ENCODE measurements around the gene SPEN. TPM values are rescaled to one million over a fixed set of nuclear protein-coding genes. Genes with fewer than 3 reads are reported as not detected.

SPEN gene
- total and polyA plus RNA-seq, 10 of the 15 experiments (the other 5 are each of a cell fraction or from before 2014, with no cell fraction given), result 5.2 to 58.7 (median 20.1) TPM

DNA sequence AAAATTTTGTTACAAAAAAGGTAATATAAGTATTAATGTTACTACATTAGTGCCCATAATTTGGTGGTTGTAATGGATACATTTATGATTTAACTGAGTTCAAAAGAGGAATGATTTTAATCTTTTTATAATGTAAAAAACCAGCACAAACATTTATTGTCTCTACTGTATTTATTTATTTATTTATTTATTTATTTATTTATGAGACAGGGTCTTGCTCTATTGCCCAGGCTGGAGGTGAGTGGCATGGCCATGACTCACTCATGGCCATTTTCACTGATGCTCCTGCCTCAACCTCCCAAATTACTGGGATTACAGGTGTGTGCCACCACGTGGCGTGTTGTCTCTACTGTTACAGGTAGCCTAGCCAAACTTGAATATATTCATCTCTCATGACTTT is 21.9 kb downstream of the SPEN start:
- BruUV-seq (replicated peaks), result no TSS peak
- Histone ChIP-seq H3K4me2 (ENCODE audit: control insufficient read depth, insufficient read depth) (no peak overlapping the region), H3K27me3 (replicated peaks in 1 of 2; ENCODE audit: control insufficient read depth in 2 of 2, insufficient read depth in 2 of 2, low read length in 1 of 2) (no peaks in the 10 kb centered on the region), H2AFZ (ENCODE audit: control insufficient read depth, low read depth, low read length) (no peak overlapping the region), H3K79me2 (ENCODE audit: control insufficient read depth, insufficient read depth, low read length) (peaks cover 82% of the 10 kb centered on the region), H4K20me1 (ENCODE audit: control insufficient read depth, insufficient read depth) (0 out of 2 replicates have a peak, but pooled peaks cover 6% of the 10 kb centered on the region), H3K9me3 (replicated peaks; ENCODE audit: control insufficient read depth, insufficient read depth, low read length) (no peaks in the 10 kb centered on the region), H3K9ac (ENCODE audit: control insufficient read depth, insufficient read depth, low read length) (no peak overlapping the region), H3K36me3 (ENCODE audit: control insufficient read depth in 2 of 2, insufficient read depth in 2 of 2, low read length in 1 of 2) (peaks cover 0 to 6% of the 10 kb centered on the region in 2 experiments; a peak in 1 of 4 replicates), H3K27ac (ENCODE audit: control insufficient read depth, insufficient read depth) (no peak overlapping the region), H3K4me1 (ENCODE audit: control insufficient read depth, insufficient read depth, low read length) (no peaks in the 10 kb centered on the region), H3K4me3 (no peak overlapping the region)
- in situ Hi-C loops (cut with MboI), result no loop called here
- ChIA-PET SMC1A (ENCODE audit: uncharacterized antibody, unreplicated experiment) (interaction anchor here (1.0 to 2.6 kb wide), 2 partner anchors 9 to 11 kb away, joined by 3 to 8 read pairs; no protein-coding TSS in a partner anchor), POLR2A (interaction anchor here (0.8 kb wide), 1 partner anchor 24 kb away, joined by 5 read pairs; no protein-coding TSS in a partner anchor), CTCF (no interaction called here), RAD21 (ENCODE audit: unreplicated experiment) (no interaction called here)
- FAIRE-seq (no peak), DNase-seq (ENCODE audit: low read depth, low spot score) (no peak), ATAC-seq (no peak)
- intact Hi-C loops (cut with micrococcal nuclease; ENCODE audit: unreplicated experiment), result no loop called here
- 92% methylated on average over 2 of the region's 2 CpGs for WGBS (ENCODE audit: insufficient coverage, insufficient replicate concordance, low lambda C conversion rate, missing lambda C conversion rate)
- TF ChIP-seq, protein P1, sequence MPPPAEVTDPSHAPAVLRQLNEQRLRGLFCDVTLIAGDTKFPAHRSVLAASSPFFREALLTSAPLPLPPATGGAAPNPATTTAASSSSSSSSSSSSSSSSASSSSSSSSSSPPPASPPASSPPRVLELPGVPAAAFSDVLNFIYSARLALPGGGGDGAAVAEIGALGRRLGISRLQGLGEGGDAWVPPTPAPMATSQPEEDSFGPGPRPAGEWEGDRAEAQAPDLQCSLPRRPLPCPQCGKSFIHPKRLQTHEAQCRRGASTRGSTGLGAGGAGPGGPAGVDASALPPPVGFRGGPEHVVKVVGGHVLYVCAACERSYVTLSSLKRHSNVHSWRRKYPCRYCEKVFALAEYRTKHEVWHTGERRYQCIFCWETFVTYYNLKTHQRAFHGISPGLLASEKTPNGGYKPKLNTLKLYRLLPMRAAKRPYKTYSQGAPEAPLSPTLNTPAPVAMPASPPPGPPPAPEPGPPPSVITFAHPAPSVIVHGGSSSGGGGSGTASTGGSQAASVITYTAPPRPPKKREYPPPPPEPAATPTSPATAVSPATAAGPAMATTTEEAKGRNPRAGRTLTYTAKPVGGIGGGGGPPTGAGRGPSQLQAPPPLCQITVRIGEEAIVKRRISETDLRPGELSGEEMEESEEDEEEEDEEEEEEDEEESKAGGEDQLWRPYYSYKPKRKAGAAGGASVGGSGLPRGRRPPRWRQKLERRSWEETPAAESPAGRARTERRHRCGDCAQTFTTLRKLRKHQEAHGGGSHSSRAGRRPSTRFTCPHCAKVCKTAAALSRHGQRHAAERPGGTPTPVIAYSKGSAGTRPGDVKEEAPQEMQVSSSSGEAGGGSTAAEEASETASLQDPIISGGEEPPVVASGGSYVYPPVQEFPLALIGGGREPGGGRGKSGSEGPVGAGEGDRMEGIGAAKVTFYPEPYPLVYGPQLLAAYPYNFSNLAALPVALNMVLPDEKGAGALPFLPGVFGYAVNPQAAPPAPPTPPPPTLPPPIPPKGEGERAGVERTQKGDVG (CRISPR knock-in tag; IDR thresholded peaks at IDR 0.05), result no peak
- TF ChIP-seq, protein P2, sequence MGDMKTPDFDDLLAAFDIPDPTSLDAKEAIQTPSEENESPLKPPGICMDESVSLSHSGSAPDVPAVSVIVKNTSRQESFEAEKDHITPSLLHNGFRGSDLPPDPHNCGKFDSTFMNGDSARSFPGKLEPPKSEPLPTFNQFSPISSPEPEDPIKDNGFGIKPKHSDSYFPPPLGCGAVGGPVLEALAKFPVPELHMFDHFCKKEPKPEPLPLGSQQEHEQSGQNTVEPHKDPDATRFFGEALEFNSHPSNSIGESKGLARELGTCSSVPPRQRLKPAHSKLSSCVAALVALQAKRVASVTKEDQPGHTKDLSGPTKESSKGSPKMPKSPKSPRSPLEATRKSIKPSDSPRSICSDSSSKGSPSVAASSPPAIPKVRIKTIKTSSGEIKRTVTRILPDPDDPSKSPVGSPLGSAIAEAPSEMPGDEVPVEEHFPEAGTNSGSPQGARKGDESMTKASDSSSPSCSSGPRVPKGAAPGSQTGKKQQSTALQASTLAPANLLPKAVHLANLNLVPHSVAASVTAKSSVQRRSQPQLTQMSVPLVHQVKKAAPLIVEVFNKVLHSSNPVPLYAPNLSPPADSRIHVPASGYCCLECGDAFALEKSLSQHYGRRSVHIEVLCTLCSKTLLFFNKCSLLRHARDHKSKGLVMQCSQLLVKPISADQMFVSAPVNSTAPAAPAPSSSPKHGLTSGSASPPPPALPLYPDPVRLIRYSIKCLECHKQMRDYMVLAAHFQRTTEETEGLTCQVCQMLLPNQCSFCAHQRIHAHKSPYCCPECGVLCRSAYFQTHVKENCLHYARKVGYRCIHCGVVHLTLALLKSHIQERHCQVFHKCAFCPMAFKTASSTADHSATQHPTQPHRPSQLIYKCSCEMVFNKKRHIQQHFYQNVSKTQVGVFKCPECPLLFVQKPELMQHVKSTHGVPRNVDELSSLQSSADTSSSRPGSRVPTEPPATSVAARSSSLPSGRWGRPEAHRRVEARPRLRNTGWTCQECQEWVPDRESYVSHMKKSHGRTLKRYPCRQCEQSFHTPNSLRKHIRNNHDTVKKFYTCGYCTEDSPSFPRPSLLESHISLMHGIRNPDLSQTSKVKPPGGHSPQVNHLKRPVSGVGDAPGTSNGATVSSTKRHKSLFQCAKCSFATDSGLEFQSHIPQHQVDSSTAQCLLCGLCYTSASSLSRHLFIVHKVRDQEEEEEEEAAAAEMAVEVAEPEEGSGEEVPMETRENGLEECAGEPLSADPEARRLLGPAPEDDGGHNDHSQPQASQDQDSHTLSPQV (IDR thresholded peaks at IDR 0.05), result no peak
- TF ChIP-seq NFYA (IDR thresholded peaks at IDR 0.05; ENCODE audit: borderline replicate concordance, low read depth, low read length) (no peak), STAT1 (conservative IDR thresholded peaks at IDR 0.05) (no peak), POLR2AphosphoS2 (IDR thresholded peaks at IDR 0.05; ENCODE audit: low read depth, low read length) (no peak), TARDBP (IDR thresholded peaks at IDR 0.05; ENCODE audit: borderline replicate concordance) (no peak), SPI1 (IDR thresholded peaks at IDR 0.05; ENCODE audit: borderline replicate concordance, insufficient read depth, low read depth, low read length) (no peak), CBFB (IDR thresholded peaks at IDR 0.05; ENCODE audit: low read depth) (no peak), MTA2 (IDR thresholded peaks at IDR 0.05; ENCODE audit: low read depth) (no peak), WRNIP1 (IDR thresholded peaks at IDR 0.05; ENCODE audit: borderline replicate concordance, low read depth, low read length) (no peak), EZH2 (IDR thresholded peaks at IDR 0.05; ENCODE audit: borderline replicate concordance, control insufficient read depth, low read depth, low read length) (no peak), RUNX3 (IDR thresholded peaks at IDR 0.05; ENCODE audit: low read length) (no peak), SREBF2 (IDR thresholded peaks at IDR 0.05; ENCODE audit: low read length) (no peak), ESRRA (IDR thresholded peaks at IDR 0.05; ENCODE audit: low read length) (no peak), YY1 (IDR thresholded peaks at IDR 0.05; ENCODE audit: low read depth, low read length) (no peak), SUZ12 (IDR thresholded peaks at IDR 0.05; ENCODE audit: unreplicated experiment) (no peak)
- TF ChIP-seq, protein P3, sequence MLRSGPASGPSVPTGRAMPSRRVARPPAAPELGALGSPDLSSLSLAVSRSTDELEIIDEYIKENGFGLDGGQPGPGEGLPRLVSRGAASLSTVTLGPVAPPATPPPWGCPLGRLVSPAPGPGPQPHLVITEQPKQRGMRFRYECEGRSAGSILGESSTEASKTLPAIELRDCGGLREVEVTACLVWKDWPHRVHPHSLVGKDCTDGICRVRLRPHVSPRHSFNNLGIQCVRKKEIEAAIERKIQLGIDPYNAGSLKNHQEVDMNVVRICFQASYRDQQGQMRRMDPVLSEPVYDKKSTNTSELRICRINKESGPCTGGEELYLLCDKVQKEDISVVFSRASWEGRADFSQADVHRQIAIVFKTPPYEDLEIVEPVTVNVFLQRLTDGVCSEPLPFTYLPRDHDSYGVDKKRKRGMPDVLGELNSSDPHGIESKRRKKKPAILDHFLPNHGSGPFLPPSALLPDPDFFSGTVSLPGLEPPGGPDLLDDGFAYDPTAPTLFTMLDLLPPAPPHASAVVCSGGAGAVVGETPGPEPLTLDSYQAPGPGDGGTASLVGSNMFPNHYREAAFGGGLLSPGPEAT (IDR thresholded peaks at IDR 0.05; ENCODE audit: low read depth), result no peak
